Upper lobe of left lung (tissue), 6 donors: ENCODE measurements around the gene ARNT2. TPM values are rescaled to one million over a fixed set of nuclear protein-coding genes. Genes with fewer than 3 reads are reported as not detected.

Experiments used
- ATAC-seq, 2 donors: fragments of 200-7000 bp; cut with Tn5 transposase; one replicate each; pipeline ENCODE4 v1.9.1; 2022; ENCODE audit warnings: mild to moderate bottlenecking in 2 of 2, moderate library complexity in 2 of 2; ENCODE audit not compliant: low FRiP score in 2 of 2
- DNase-seq, 2 donors: peaks; one replicate each; pipeline ENCODE4 v3.0.0-alpha.2; 2019 to 2020
- H3K27ac ChIP-seq, 4 donors: fragments of 200-600 bp; sonication (generic); one replicate each; pipeline ENCODE4 v1.5.1; 2016 to 2019
- H3K27me3 ChIP-seq, 4 donors: fragments of 200-600 bp; sonication (generic); one replicate each; pipeline ENCODE4 v1.5.1; 2017 to 2019
- H3K36me3 ChIP-seq, 4 donors: fragments of 200-600 bp; sonication (generic); one replicate each; pipeline ENCODE4 v1.5.1; 2016 to 2019
- H3K4me1 ChIP-seq, 4 donors: fragments of 200-600 bp; sonication (generic); one replicate each; pipeline ENCODE4 v1.5.1; 2018 to 2019
- H3K4me3 ChIP-seq, 4 donors: fragments of 200-600 bp; sonication (generic); one replicate each; pipeline ENCODE4 v1.5.1; 2017 to 2019; ENCODE audit warnings: mild to moderate bottlenecking in 2 of 4, moderate library complexity in 1 of 4
- H3K9me3 ChIP-seq, 4 donors: fragments of 200-600 bp; sonication (generic); one replicate each; pipeline ENCODE4 v1.5.1; 2018 to 2019
- CTCF ChIP-seq, 6 experiments: fragments of 450-650 bp in 4 of 6; fragments of 200-600 bp in 2 of 6; sonication (generic) in 2 of 6; IDR thresholded peaks; one replicate each; pipeline ENCODE4 v1.5.1; 2016 to 2019; ENCODE audit warnings: antibody characterized with exemption in 6 of 6
- EP300 ChIP-seq, 4 donors: sonication (generic); formaldehyde crosslinking; IDR thresholded peaks; one replicate each; pipeline ENCODE4 v1.5.1; 2017; ENCODE audit warnings: antibody characterized with exemption in 4 of 4, control low read depth in 2 of 4
- POLR2A ChIP-seq, 4 donors: fragments of 450-650 bp; IDR thresholded peaks; one replicate each; pipeline ENCODE4 v1.5.1; 2016 to 2017; ENCODE audit warnings: antibody characterized with exemption in 4 of 4, mild to moderate bottlenecking in 2 of 4
- POLR2AphosphoS5 ChIP-seq, 2 donors: sonication (generic); formaldehyde crosslinking; IDR thresholded peaks; one replicate each; pipeline ENCODE4 v1.5.1; 2017; ENCODE audit warnings: antibody characterized with exemption in 2 of 2
- WGBS, 2 donors: methylation state at CpG; one replicate each; pipeline ENCODE4 v1.1.5; 2017 to 2018; 5-methylcytosine and 5-hydroxymethylcytosine counted together
- total RNA-seq, 6 donors: library from RNA; depleted of rRNA in 4 of 6; stranded (reverse); fragments of >200 nt in 4 of 6; gene quantifications; one replicate each; pipeline versions ENCODE4 v1.1.0 to v1.2.1, GENCODE V29; 2016 to 2021
- donor health status: DM: no; HTN: no; CAD: no; lungs with moderate emphysema.
- donor health status: DM: no; HTN: yes; CAD: no; lungs with severe emphysema.

Gene ARNT2
- total RNA-seq, 6 donors from 2014 or later: 4.7 to 26.9 (median 8.4) TPM

GRCh38 chr15:80492874-80493273 is 88.7 kb downstream of the ARNT2 start:
- DNase-seq: no peak
- Histone ChIP-seq H3K27me3 (no peaks in the 10 kb centered on the region), H3K27ac (peak overlapping the region in 1 of 4 donors; percentile 52), H3K4me1 (peaks cover 0 to 18% (median 7%) of the 10 kb centered on the region in 4 donors), H3K36me3 (no peaks in the 10 kb centered on the region), H3K4me3 (no peak overlapping the region), H3K9me3 (no peaks in the 10 kb centered on the region)
- 77 to 85% methylated on average over 3 of the region's 3 CpGs for WGBS, 2 donors
- ATAC-seq: no peak
- TF ChIP-seq CTCF (IDR thresholded peaks at IDR 0.05): no peak
- no peak for TF ChIP-seq POLR2A (IDR thresholded peaks at IDR 0.05)
- no peak for TF ChIP-seq EP300 (IDR thresholded peaks at IDR 0.05)

DNA sequence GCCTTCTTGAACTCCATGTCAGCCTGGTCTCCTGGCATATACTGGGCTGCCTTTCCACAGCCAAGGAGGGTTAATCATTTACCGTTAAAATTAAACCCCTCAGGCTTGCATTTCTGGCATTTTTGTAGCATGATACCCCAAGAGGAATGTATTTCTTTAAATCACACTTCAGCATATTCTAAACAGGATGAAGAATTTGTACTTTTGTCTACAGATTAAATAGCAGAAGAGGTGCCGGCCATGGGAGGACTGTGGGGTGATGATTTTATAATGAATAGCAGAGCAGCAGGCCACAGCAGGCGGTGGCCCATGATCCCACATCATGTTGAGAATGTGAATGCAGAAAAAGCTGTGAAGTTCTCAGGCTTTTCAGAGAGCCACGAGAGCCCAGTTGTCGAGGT is 90.2 kb downstream of the ARNT2 start:
- Histone ChIP-seq H3K27ac (no peak overlapping the region), H3K4me3 (no peak overlapping the region), H3K4me1 (peaks cover 0 to 13% (median 4%) of the 10 kb centered on the region in 4 donors), H3K27me3 (no peaks in the 10 kb centered on the region), H3K36me3 (no peaks in the 10 kb centered on the region), H3K9me3 (no peaks in the 10 kb centered on the region)
- DNase-seq (no peak), ATAC-seq (no peak)
- no peak for TF ChIP-seq POLR2A (IDR thresholded peaks at IDR 0.05)
- 62 to 71% methylated on average over 5 of the region's 5 CpGs for WGBS, 2 donors

DNA sequence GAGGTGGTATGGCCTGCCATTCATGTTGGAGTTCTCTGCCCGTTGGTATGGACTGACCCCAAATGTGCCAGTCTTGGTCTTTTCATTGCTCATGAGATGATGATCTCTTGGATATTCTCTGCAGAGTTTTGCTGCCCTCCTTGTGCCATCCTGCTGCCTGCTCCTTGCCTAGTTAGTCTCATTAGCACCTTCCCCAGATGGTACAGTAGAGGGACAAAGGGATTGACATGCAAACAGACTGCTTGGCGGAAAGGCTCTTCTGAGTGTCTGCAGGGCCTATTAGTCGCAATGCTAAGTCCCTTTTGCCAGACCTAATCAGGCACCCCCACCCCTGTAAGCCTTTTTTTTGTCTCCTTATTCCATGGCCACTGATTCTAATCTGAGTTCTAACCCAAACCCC is 90.6 kb downstream of the ARNT2 start:
- TF ChIP-seq POLR2A (IDR thresholded peaks at IDR 0.05) (no peak), EP300 (IDR thresholded peaks at IDR 0.05) (no peak), CTCF (IDR thresholded peaks at IDR 0.05) (no peak), POLR2AphosphoS5 (IDR thresholded peaks at IDR 0.05) (no peak)
- no peak for ATAC-seq
- H3K27ac ChIP-seq: no peak overlapping the region
- no peaks in the 10 kb centered on the region for H3K36me3 ChIP-seq
- peaks cover 0 to 13% (median 2%) of the 10 kb centered on the region in 4 donors for H3K4me1 ChIP-seq
- no peaks in the 10 kb centered on the region for H3K9me3 ChIP-seq
- H3K27me3 ChIP-seq: no peaks in the 10 kb centered on the region
- no peak for DNase-seq
- WGBS, 2 donors: 93 to 94% methylated on average over 3 of the region's 3 CpGs
- no peak overlapping the region for H3K4me3 ChIP-seq

GRCh38 chr15:80495401-80495942 is 91.3 kb downstream of the ARNT2 start:
- TF ChIP-seq POLR2AphosphoS5 (IDR thresholded peaks at IDR 0.05) (no peak), POLR2A (IDR thresholded peaks at IDR 0.05) (no peak), EP300 (IDR thresholded peaks at IDR 0.05) (no peak), CTCF (IDR thresholded peaks at IDR 0.05) (no peak)
- H3K9me3 ChIP-seq: no peaks in the 10 kb centered on the region

GRCh38 chr15:80496096-80496495 is 91.9 kb downstream of the ARNT2 start:
- no peak for ATAC-seq
- TF ChIP-seq POLR2AphosphoS5 (IDR thresholded peaks at IDR 0.05) (no peak), EP300 (IDR thresholded peaks at IDR 0.05) (no peak), CTCF (IDR thresholded peaks at IDR 0.05) (no peak), POLR2A (IDR thresholded peaks at IDR 0.05) (no peak)

More at GRCh38 chr15:80495401-80495942, 91.3 kb downstream of the ARNT2 start:
- no peaks in the 10 kb centered on the region for H3K36me3 ChIP-seq
- DNase-seq (no peak), ATAC-seq (no peak)
- no peak overlapping the region for H3K27ac ChIP-seq
- H3K4me1 ChIP-seq: peaks cover 0 to 13% (median 2%) of the 10 kb centered on the region in 4 donors
- no peak overlapping the region for H3K4me3 ChIP-seq
- WGBS, 2 donors: 78 to 85% methylated on average over 2 of the region's 2 CpGs
- H3K27me3 ChIP-seq: no peaks in the 10 kb centered on the region

More at GRCh38 chr15:80496096-80496495, 91.9 kb downstream of the ARNT2 start:
- Histone ChIP-seq H3K36me3 (no peaks in the 10 kb centered on the region), H3K9me3 (no peaks in the 10 kb centered on the region), H3K27me3 (no peaks in the 10 kb centered on the region), H3K4me1 (peaks cover 0 to 13% (median 2%) of the 10 kb centered on the region in 4 donors), H3K27ac (no peak overlapping the region), H3K4me3 (no peak overlapping the region)
- DNase-seq: no peak
- WGBS, 2 donors: 87 to 95% methylated on average over 2 of the region's 2 CpGs
